HEK293T (cell line): ENCODE results near the gene ELK3.

Experiments used
- CTCF ChIA-PET: fragments of 350-600 bp; formaldehyde crosslinking; extraction: SDS; loops from one replicate; lab custom pipeline; 2021; ENCODE audit warnings: antibody characterized with exemption, inconsistent platforms; lab: Yijun Ruan, JAX
- POLR2A ChIA-PET: fragments of 350-600 bp; formaldehyde crosslinking; extraction: SDS; loops from one replicate; lab custom pipeline; 2020; ENCODE audit warnings: antibody characterized with exemption, inconsistent platforms; lab: Yijun Ruan, JAX
- DNase-seq: peaks from one replicate; pipeline ENCODE4 v3.0.0; 2012; ENCODE audit warnings: mixed read lengths; ENCODE audit errors: extremely low spot score
- ARNT ChIP-seq: fragments of 450-650 bp; IDR thresholded peaks from 2 replicates; pipeline ENCODE4 v1.6.1; 2017; ENCODE audit warnings: mild to moderate bottlenecking
- BHLHE40 ChIP-seq: fragments of 450-650 bp; IDR thresholded peaks from 2 replicates; pipeline ENCODE4 v1.6.1; 2016; ENCODE audit warnings: mild to moderate bottlenecking, moderate library complexity, borderline replicate concordance
- CTBP1 ChIP-seq: fragments of 450-650 bp; IDR thresholded peaks from 2 replicates; pipeline ENCODE4 v1.6.1; 2016; ENCODE audit warnings: borderline replicate concordance
- ELF4 ChIP-seq: fragments of 450-650 bp; IDR thresholded peaks from 2 replicates; pipeline ENCODE4 v1.6.1; 2017; ENCODE audit warnings: antibody characterized with exemption
- FOXA1 ChIP-seq: fragments of 450-650 bp; IDR thresholded peaks from 2 replicates; pipeline ENCODE4 v1.6.1; 2016; ENCODE audit warnings: mild to moderate bottlenecking
- FOXK2 ChIP-seq: fragments of 450-650 bp; IDR thresholded peaks from 2 replicates; pipeline ENCODE4 v1.6.1; 2016; ENCODE audit warnings: mild to moderate bottlenecking
- FOXM1 ChIP-seq: fragments of 450-650 bp; IDR thresholded peaks from 2 replicates; pipeline ENCODE4 v1.6.1; 2017; ENCODE audit warnings: mild to moderate bottlenecking, borderline replicate concordance
- HDGF ChIP-seq: fragments of 450-650 bp; IDR thresholded peaks from 2 replicates; pipeline ENCODE4 v1.6.1; 2017; ENCODE audit warnings: antibody characterized with exemption, borderline replicate concordance
- L3MBTL2 ChIP-seq: fragments of 450-650 bp; conservative IDR thresholded peaks from 2 replicates; pipeline ENCODE4 v1.6.1; 2016; ENCODE audit warnings: mild to moderate bottlenecking
- LEF1 ChIP-seq: fragments of 450-650 bp; IDR thresholded peaks from 2 replicates; pipeline ENCODE4 v1.6.1; 2017; ENCODE audit warnings: mild to moderate bottlenecking, borderline replicate concordance
- NFRKB ChIP-seq: fragments of 450-650 bp; IDR thresholded peaks from 2 replicates; pipeline ENCODE4 v1.6.1; 2016; ENCODE audit warnings: mild to moderate bottlenecking, moderate library complexity
- SP1 ChIP-seq: fragments of 450-650 bp; IDR thresholded peaks from 2 replicates; pipeline ENCODE4 v1.6.1; 2017
- SUZ12 ChIP-seq: fragments of 450-650 bp; IDR thresholded peaks from 2 replicates; pipeline ENCODE4 v1.6.1; 2016; ENCODE audit warnings: mild to moderate bottlenecking
- TARDBP ChIP-seq: fragments of 450-650 bp; IDR thresholded peaks from 2 replicates; pipeline ENCODE4 v1.6.1; 2016
- ZNF384 ChIP-seq: fragments of 450-650 bp; IDR thresholded peaks from 2 replicates; pipeline ENCODE4 v1.6.1; 2016
- TF ChIP-seq, protein P1 (sequence below): fragments of 450-650 bp; IDR thresholded peaks from 2 replicates; pipeline ENCODE4 v1.6.1; 2016

Gene ELK3

DNA sequence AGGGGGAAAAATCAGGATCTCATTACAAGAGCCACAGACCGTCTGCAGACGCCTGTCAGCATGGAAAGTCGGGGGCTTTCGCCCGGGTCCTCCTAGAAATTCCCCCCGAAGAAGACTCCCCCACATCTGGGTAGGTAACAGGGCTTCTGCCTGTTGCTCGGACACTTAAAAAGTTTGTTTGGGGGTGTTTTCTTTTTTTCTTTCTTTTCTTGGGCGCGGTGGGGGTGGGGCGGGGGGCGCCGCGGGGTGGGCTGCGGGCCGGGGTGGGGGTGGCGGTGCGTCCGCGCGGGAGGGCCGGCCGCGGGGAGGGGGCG is 358 bp downstream of the ELK3 start:
- CTCF ChIA-PET: no interaction called here
- POLR2A ChIA-PET: no interaction called here
- no peak for TF ChIP-seq FOXM1
- DNase-seq: no peak

DNA sequence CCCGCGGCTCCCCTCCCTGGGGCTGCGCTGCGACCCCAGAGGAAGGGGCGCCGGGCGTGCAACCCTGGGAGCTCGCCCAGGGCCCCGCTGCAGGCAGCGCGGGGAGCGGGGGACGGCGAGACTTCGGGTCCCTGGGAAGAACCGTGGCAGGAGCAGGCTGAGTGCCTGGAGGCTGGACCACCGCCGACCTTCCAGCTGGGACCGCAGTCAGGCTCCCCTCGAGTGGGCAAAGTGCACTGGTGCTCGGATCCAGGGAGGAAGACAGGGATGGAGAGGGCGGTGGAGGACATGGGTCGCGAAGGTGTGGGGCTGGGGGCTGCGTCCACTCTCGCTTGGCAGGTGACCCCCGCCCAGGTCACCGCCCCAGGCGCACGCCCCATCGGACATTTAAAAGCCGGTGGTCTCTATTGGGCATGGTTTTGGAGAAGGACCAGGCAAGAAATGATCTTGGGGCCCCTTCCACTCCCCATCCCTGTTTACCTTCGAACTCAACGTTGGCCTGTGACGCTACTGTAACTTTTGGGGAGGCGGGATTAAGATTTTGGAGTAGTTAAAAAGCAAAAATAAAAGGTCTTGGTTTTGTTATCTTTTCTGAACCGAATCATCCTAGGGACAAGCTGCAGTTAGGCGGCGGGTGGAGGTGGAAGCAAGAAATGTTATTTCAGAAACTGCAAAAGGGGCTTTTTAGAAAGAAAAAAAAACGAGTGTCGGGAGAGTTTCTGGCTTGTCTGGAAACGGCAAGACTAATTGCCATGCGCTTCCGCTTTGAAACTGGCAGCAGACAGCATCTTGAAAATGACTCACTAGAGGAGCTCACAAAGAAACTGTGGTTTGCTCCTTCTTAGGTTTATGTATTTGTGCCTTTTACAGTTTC is 1.0 kb downstream of the ELK3 start:
- POLR2A ChIA-PET: interaction anchor here (0.7 to 1.4 kb wide), 2 partner anchors 13 to 202 kb away, joined by 3 read pairs; no protein-coding TSS in a partner anchor
- CTCF ChIA-PET: interaction anchor here (1.2 kb wide), 1 partner anchor 20 kb away, joined by 10 read pairs; no protein-coding TSS in a partner anchor
- DNase-seq: peak; percentile 42
- TF ChIP-seq L3MBTL2 (peak; percentile 46; the same call in 1 of the 2 replicates), ELF4 (no peak), ARNT (no peak), BHLHE40 (no peak), LEF1 (no peak)
- TF ChIP-seq, protein P1, sequence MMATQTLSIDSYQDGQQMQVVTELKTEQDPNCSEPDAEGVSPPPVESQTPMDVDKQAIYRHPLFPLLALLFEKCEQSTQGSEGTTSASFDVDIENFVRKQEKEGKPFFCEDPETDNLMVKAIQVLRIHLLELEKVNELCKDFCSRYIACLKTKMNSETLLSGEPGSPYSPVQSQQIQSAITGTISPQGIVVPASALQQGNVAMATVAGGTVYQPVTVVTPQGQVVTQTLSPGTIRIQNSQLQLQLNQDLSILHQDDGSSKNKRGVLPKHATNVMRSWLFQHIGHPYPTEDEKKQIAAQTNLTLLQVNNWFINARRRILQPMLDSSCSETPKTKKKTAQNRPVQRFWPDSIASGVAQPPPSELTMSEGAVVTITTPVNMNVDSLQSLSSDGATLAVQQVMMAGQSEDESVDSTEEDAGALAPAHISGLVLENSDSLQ: no peak

DNA sequence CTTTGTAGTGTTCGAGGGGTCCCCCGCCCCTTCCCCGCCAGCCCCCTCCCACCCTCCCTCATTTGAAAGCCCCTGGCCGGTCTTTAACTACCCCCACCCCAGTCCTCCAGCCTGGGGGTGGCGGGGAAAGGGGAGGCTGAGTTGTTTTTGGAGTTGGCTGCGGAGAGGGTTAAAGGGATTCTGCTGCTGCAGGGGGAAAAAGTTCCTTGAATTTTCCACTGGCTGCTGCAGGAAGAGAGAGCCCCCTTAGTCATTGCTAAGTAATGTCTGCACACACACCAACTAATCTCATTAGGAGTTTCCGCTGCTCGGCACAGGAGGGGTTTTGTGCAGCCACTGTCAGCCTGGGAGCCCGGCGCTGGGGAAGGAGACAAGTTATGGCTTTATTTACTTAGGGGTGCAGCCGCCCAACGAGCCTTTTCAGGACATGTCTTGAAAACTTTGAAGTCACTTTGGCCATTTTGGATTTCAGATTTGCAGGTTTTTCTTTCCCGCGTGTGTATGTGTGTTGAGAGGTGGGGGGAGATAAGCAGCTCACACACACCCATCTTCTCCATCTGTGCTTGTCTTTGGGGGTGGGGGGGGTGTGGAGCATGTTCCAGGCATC is 1.8 kb downstream of the ELK3 start:
- ChIA-PET CTCF (interaction anchor here (1.2 kb wide), 1 partner anchor 19 kb away, joined by 10 read pairs; no protein-coding TSS in a partner anchor), POLR2A (interaction anchor here (0.7 to 1.4 kb wide), 2 partner anchors 13 to 202 kb away, joined by 3 read pairs; no protein-coding TSS in a partner anchor)
- TF ChIP-seq, protein P1: no peak
- TF ChIP-seq CTBP1 (no peak), SUZ12 (no peak), NFRKB (no peak), FOXM1 (no peak), ZNF384 (no peak), ELF4 (no peak), HDGF (no peak), FOXK2 (no peak), BHLHE40 (no peak), TARDBP (no peak)
- no peak for DNase-seq

DNA sequence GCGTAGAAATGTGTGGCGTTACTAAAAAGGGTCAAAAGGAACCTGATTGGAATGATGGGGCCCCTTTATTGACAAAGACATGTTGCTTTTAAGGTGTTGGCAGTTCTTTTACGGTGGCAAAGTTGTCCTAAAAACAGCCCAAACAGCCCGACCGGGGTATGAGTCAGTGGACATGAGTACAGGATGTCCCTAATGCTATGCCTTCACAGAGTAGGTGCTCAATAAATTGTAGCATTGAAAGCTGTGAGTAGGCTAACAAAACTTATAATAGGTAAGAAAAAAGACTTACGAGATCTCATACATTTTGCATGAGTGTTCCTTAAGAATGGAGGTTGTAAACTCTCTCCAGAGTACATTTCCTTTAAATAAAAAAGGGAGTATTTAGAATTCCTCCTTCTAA is 2.6 kb downstream of the ELK3 start:
- POLR2A ChIA-PET: interaction anchor here (1.4 kb wide), 1 partner anchor 12 kb away, joined by 3 read pairs; no protein-coding TSS in a partner anchor
- TF ChIP-seq CTBP1: no peak
- TF ChIP-seq NFRKB: no peak
- no peak for TF ChIP-seq TARDBP
- CTCF ChIA-PET: interaction anchor here (0.7 kb wide), 1 partner anchor 8 kb away, joined by 3 read pairs; no protein-coding TSS in a partner anchor
- DNase-seq: no peak

DNA sequence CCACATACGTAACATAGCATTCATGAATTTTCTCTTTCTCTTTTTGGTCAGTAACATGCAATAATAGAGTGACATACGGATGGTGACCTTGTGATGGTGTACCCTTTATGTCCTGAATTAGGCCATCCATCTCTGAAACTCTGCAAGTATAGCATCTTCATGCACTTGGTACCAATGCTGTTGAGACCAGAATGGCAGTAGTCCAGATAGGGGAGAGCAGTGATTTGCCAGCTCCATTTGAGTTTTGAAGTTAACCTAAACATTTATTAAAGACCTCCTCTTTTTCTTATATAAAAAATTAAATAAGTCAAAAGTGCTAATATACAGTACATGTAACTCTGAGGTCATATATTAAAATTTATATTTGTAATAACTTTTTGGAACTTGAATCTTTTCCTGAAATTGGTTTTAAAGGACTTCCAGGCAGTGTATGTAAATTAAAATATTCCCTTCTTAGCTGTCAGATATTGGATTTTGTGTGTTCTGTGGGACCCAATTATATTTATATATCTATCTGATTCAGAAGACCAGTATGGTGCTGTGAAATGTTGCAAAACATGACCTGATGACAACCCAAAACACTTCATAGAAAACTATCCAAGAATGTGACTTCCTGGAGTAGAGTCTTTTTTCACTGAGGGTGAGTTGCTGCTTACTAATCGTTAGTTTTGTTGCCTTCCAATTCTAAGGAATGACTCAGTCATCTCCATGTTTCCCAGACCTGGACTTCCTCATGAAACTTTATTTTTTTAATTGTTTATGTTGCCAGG is 3.5 kb downstream of the ELK3 start:
- DNase-seq: no peak
- CTCF ChIA-PET: no interaction called here
- POLR2A ChIA-PET: no interaction called here
- TF ChIP-seq SP1 (no peak), TARDBP (no peak), ARNT (no peak), BHLHE40 (no peak), ELF4 (no peak), FOXA1 (no peak), LEF1 (no peak), ZNF384 (no peak)

DNA sequence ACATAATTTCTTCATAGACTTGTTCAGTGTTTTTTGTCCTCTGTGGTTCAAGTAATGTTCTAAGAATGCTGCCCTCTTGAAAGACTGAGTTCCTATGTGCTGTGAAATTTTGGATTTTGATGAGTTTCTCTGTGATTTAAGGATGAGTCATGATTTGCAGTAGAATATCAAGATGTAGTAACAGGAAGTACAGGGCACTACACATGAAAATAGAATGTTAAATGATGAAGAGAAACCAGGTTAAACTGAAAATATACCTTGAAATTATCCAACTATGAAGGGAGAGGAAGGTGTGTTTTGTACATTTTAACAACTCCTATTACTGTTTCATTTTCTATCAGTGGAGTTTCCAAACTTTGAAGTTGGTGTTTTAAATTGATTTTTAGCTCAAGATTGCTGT is 4.8 kb downstream of the ELK3 start:
- TF ChIP-seq SUZ12: no peak
- TF ChIP-seq TARDBP: no peak
- TF ChIP-seq CTBP1: no peak
- no peak for TF ChIP-seq SP1
- TF ChIP-seq FOXA1: no peak
- TF ChIP-seq FOXK2: no peak
- TF ChIP-seq ELF4: no peak
- TF ChIP-seq LEF1: no peak
- TF ChIP-seq BHLHE40: no peak
- no peak for TF ChIP-seq FOXM1
- no peak for TF ChIP-seq HDGF
- no peak for TF ChIP-seq NFRKB
- ChIA-PET CTCF (interaction anchor here (1.4 kb wide), 1 partner anchor 17 kb away, joined by 5 read pairs; no protein-coding TSS in a partner anchor), POLR2A (interaction anchor here (1.1 kb wide), 1 partner anchor 201 kb away, joined by 3 read pairs; the partner anchor contains the start of gene CDK17)
- DNase-seq: no peak
